ENCODE measurements around the gene TOMT. TPM values are rescaled to one million over a fixed set of nuclear protein-coding genes. Genes with fewer than 3 reads are reported as not detected.

The TOMT gene
- polyA plus RNA-seq, 1 donor from 2014 or later: 0.76 TPM

DNA sequence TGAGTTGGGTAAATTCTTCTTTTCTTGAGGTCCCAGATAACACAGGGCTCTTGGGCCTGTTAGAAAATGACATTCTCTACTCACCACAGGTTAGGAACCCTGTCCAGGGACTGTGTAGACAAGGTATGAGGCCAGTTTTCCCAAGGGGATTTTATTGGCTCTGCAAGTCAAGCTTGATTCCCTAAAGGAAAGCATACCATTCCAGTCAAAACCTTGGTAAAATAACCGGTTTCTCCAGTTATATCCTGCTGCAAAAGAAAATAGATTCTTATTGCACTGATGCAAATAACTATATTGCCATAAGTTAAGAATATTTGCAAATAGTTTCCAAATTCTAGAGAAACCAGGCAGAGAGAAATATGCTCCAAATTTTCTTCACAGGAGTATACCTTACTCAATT is 20.2 kb downstream of the TOMT start:
- no peaks in the 10 kb centered on the region for H3K27me3 ChIP-seq (ENCODE audit: insufficient read depth, low read depth, low read length)

DNA sequence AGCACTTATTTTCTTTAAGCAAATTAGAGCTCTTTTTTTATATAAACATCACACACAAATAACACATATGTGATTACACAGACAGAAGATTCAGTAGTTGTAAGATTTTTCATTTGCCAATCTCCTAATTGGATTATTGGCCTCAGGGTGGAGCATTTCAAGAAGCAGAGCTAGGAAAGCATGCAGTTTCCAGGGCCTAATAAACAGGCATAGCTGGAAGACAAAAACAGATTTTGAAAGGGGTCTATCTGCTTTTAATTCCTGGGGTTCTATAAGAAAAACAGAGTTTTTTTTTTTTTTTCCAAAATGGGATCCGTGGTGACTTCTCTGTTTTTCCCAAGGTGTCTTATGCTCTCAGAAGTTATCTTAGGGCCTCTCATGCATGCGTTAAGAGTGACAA is 22.2 kb downstream of the TOMT start:
- peaks cover 9% of the 10 kb centered on the region for H3K9me3 ChIP-seq (ENCODE audit: low read length)
- TF ChIP-seq TAF1 (IDR thresholded peaks at IDR 0.05; ENCODE audit: low read depth) (no peak), EP300 (conservative IDR thresholded peaks at IDR 0.05; ENCODE audit: poor library complexity, severe bottlenecking) (no peak), POLR2AphosphoS5 (IDR thresholded peaks at IDR 0.05) (no peak), SMC3 (conservative IDR thresholded peaks at IDR 0.05; ENCODE audit: poor library complexity) (no peak), MXI1 (conservative IDR thresholded peaks at IDR 0.05; ENCODE audit: poor library complexity, severe bottlenecking) (no peak), EZH2 (IDR thresholded peaks at IDR 0.05; ENCODE audit: borderline replicate concordance, insufficient read depth, low read length, poor library complexity, severe bottlenecking) (no peak), RAD21 (conservative IDR thresholded peaks at IDR 0.05) (no peak)
- TF ChIP-seq, protein P1, sequence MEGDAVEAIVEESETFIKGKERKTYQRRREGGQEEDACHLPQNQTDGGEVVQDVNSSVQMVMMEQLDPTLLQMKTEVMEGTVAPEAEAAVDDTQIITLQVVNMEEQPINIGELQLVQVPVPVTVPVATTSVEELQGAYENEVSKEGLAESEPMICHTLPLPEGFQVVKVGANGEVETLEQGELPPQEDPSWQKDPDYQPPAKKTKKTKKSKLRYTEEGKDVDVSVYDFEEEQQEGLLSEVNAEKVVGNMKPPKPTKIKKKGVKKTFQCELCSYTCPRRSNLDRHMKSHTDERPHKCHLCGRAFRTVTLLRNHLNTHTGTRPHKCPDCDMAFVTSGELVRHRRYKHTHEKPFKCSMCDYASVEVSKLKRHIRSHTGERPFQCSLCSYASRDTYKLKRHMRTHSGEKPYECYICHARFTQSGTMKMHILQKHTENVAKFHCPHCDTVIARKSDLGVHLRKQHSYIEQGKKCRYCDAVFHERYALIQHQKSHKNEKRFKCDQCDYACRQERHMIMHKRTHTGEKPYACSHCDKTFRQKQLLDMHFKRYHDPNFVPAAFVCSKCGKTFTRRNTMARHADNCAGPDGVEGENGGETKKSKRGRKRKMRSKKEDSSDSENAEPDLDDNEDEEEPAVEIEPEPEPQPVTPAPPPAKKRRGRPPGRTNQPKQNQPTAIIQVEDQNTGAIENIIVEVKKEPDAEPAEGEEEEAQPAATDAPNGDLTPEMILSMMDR (IDR thresholded peaks at IDR 0.05; ENCODE audit: poor library complexity, severe bottlenecking): no peak
- TF ChIP-seq, protein P2, sequence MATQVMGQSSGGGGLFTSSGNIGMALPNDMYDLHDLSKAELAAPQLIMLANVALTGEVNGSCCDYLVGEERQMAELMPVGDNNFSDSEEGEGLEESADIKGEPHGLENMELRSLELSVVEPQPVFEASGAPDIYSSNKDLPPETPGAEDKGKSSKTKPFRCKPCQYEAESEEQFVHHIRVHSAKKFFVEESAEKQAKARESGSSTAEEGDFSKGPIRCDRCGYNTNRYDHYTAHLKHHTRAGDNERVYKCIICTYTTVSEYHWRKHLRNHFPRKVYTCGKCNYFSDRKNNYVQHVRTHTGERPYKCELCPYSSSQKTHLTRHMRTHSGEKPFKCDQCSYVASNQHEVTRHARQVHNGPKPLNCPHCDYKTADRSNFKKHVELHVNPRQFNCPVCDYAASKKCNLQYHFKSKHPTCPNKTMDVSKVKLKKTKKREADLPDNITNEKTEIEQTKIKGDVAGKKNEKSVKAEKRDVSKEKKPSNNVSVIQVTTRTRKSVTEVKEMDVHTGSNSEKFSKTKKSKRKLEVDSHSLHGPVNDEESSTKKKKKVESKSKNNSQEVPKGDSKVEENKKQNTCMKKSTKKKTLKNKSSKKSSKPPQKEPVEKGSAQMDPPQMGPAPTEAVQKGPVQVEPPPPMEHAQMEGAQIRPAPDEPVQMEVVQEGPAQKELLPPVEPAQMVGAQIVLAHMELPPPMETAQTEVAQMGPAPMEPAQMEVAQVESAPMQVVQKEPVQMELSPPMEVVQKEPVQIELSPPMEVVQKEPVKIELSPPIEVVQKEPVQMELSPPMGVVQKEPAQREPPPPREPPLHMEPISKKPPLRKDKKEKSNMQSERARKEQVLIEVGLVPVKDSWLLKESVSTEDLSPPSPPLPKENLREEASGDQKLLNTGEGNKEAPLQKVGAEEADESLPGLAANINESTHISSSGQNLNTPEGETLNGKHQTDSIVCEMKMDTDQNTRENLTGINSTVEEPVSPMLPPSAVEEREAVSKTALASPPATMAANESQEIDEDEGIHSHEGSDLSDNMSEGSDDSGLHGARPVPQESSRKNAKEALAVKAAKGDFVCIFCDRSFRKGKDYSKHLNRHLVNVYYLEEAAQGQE (IDR thresholded peaks at IDR 0.05; ENCODE audit: borderline replicate concordance): no peak

More for the DNA sequence above, 20.2 kb downstream of the TOMT start:
- no peaks in the 10 kb centered on the region for H3K36me3 ChIP-seq (ENCODE audit: insufficient read depth, low read length)
- H3K9me2 ChIP-seq (ENCODE audit: insufficient read depth, low read length): no peaks in the 10 kb centered on the region
- no peak overlapping the region for H2AFZ ChIP-seq (ENCODE audit: low read depth, low read length)
- TF ChIP-seq MXI1 (conservative IDR thresholded peaks at IDR 0.05; ENCODE audit: poor library complexity, severe bottlenecking) (no peak), EZH2 (IDR thresholded peaks at IDR 0.05; ENCODE audit: borderline replicate concordance, insufficient read depth, low read length, poor library complexity, severe bottlenecking) (no peak), POLR2AphosphoS5 (IDR thresholded peaks at IDR 0.05) (no peak), SMC3 (conservative IDR thresholded peaks at IDR 0.05; ENCODE audit: poor library complexity) (no peak), TAF1 (IDR thresholded peaks at IDR 0.05; ENCODE audit: low read depth) (no peak), EP300 (conservative IDR thresholded peaks at IDR 0.05; ENCODE audit: poor library complexity, severe bottlenecking) (no peak), RAD21 (conservative IDR thresholded peaks at IDR 0.05) (no peak)
- TF ChIP-seq, protein P1 (IDR thresholded peaks at IDR 0.05; ENCODE audit: poor library complexity, severe bottlenecking): no peak
- TF ChIP-seq, protein P2 (IDR thresholded peaks at IDR 0.05; ENCODE audit: borderline replicate concordance): no peak
- H3K4me2 ChIP-seq (ENCODE audit: low read length): no peak overlapping the region
- no peaks in the 10 kb centered on the region for H4K20me1 ChIP-seq (ENCODE audit: insufficient read depth)
- no peaks in the 10 kb centered on the region for H3K79me2 ChIP-seq (replicated peaks; ENCODE audit: insufficient read depth, low read length)
- H3K9me3 ChIP-seq (ENCODE audit: low read length): peaks cover 9% of the 10 kb centered on the region
- H3F3A ChIP-seq (ENCODE audit: insufficient read depth, low read length, poor library complexity, severe bottlenecking): no peaks in the 10 kb centered on the region
- no peak overlapping the region for H3K4me3 ChIP-seq (ENCODE audit: low read length)
- H3K9ac ChIP-seq (ENCODE audit: low read length): no peak overlapping the region
- no peak overlapping the region for H3K27ac ChIP-seq (ENCODE audit: low read length)

More for the DNA sequence above, 22.2 kb downstream of the TOMT start:
- Histone ChIP-seq H3K4me2 (ENCODE audit: low read length) (no peak overlapping the region), H4K20me1 (ENCODE audit: insufficient read depth) (no peaks in the 10 kb centered on the region), H3K27ac (ENCODE audit: low read length) (no peak overlapping the region), H3K9ac (ENCODE audit: low read length) (no peak overlapping the region), H2AFZ (ENCODE audit: low read depth, low read length) (no peak overlapping the region), H3K27me3 (ENCODE audit: insufficient read depth, low read depth, low read length) (no peaks in the 10 kb centered on the region), H3K79me2 (replicated peaks; ENCODE audit: insufficient read depth, low read length) (no peaks in the 10 kb centered on the region), H3F3A (ENCODE audit: insufficient read depth, low read length, poor library complexity, severe bottlenecking) (no peaks in the 10 kb centered on the region), H3K9me2 (ENCODE audit: insufficient read depth, low read length) (no peaks in the 10 kb centered on the region), H3K36me3 (ENCODE audit: insufficient read depth, low read length) (no peaks in the 10 kb centered on the region), H3K4me3 (ENCODE audit: low read length) (no peak overlapping the region)

Measured in neural cell (in vitro differentiated cells).